ENCODE results near the gene PGM5.

The PGM5 gene

GRCh38 chr9:68493958-68494577, 137.7 kb downstream of the PGM5 start:
- DNase-seq (ENCODE audit: insufficient read length, low spot score) (no peak), FAIRE-seq (no peak)
- TF ChIP-seq PAX5 (IDR thresholded peaks at IDR 0.05; ENCODE audit: insufficient read depth, low read length, severe bottlenecking): no peak
- no peak for TF ChIP-seq POU2F2 (IDR thresholded peaks at IDR 0.05; ENCODE audit: low read depth, low read length)
- TF ChIP-seq POLR2AphosphoS5 (IDR thresholded peaks at IDR 0.05; ENCODE audit: low read depth, low read length): no peak
- no peak for TF ChIP-seq TAF1 (IDR thresholded peaks at IDR 0.05; ENCODE audit: low read depth, low read length)
- no peak for TF ChIP-seq POLR2A (IDR thresholded peaks at IDR 0.05; ENCODE audit: low read depth, low read length)

DNA sequence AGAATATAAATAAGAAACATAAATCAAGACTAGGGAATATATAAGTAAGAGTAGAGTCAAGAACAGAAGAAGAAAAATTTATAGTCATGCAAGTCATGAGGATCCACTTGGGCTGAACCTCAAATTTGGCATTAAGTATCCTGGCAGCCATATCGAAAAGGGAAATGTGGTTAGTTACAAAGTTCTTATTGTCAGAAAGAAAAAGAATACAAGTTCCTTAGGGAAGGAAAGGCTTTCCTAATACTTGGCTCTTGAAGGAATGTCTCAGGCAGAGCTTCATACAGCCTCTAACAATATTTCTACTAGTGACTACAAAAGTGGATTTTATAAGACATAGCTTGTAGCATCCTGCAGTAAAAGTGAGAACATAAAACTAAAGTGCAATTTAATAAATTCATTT, 138.8 kb downstream of the PGM5 start:
- no peak for FAIRE-seq
- DNase-seq (ENCODE audit: insufficient read length, low spot score): no peak
- no peak for TF ChIP-seq TAF1 (IDR thresholded peaks at IDR 0.05; ENCODE audit: low read depth, low read length)

DNA sequence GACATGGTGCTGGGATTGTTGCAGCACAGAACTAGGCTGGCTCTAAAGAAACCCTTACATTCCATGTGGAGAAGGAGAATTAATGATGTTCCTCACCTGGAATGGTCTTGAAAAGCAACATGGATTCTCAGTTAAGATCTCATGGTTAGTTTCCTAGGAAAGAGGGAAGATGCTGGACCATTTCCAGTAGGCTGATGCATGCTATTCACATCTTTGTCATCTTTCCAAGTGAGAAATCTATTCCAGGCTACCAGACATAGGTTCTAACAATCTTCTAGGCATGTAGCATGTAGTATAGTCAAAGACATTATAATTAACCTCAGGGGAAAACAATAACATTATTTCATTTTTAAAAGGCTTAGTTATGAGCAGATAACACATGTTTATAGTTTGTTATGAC, 139.9 kb downstream of the PGM5 start:
- TF ChIP-seq SPI1 (IDR thresholded peaks at IDR 0.05; ENCODE audit: low read depth, low read length) (no peak), POLR2A (IDR thresholded peaks at IDR 0.05; ENCODE audit: low read depth, low read length) (no peak), TAF1 (IDR thresholded peaks at IDR 0.05; ENCODE audit: low read depth, low read length) (no peak), POLR2AphosphoS5 (IDR thresholded peaks at IDR 0.05; ENCODE audit: low read depth, low read length) (no peak), POU2F2 (IDR thresholded peaks at IDR 0.05; ENCODE audit: low read depth, low read length) (no peak), PAX5 (IDR thresholded peaks at IDR 0.05; ENCODE audit: insufficient read depth, low read length, severe bottlenecking) (no peak)
- DNase-seq (ENCODE audit: insufficient read length, low spot score): no peak
- no peak for FAIRE-seq

DNA sequence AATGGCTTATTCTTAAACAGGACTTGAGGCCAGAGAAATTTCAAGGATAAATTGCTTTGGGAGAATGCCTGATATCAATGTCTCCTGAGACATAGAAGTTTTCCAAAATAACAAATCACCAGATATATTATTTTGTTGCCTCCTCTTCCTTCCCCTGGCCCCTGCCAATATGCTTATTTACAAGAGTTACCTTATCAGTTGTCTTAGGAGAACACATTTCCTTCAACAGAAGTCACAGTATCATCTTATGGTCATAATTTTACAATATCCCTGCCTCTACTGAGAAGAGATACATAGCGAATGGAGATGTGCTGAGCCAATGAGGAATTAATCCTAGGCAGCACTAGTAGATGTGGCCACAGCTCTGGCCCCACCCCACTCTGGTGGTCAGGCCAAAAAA, 141.2 kb downstream of the PGM5 start:
- FAIRE-seq: no peak
- TF ChIP-seq TAF1 (IDR thresholded peaks at IDR 0.05; ENCODE audit: low read depth, low read length) (no peak), POU2F2 (IDR thresholded peaks at IDR 0.05; ENCODE audit: low read depth, low read length) (no peak)
- DNase-seq (ENCODE audit: insufficient read length, low spot score): no peak

DNA sequence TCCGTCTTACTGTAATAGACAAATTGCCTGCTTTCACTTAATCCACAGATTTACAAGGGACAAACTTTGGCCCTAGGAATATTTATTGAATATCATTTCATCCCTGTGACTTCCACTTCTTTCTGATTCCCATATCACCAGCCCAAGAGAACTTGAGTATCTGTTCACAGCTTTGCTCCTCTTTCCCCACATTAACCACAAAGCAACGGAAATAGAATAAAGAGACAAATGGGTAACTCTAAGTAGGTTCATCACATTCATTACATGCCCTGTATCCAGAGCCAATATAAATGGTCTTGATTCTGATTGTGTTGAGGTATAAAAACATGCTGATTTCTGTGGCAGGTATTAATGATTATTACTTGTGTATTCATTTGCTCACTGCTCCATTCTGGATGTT, 142.4 kb downstream of the PGM5 start:
- DNase-seq (ENCODE audit: insufficient read length, low spot score) (no peak), FAIRE-seq (no peak)
- TF ChIP-seq SPI1 (IDR thresholded peaks at IDR 0.05; ENCODE audit: low read depth, low read length) (no peak), POU2F2 (IDR thresholded peaks at IDR 0.05; ENCODE audit: low read depth, low read length) (no peak), PAX5 (IDR thresholded peaks at IDR 0.05; ENCODE audit: insufficient read depth, low read length, severe bottlenecking) (no peak), TAF1 (IDR thresholded peaks at IDR 0.05; ENCODE audit: low read depth, low read length) (no peak), POLR2A (IDR thresholded peaks at IDR 0.05; ENCODE audit: low read depth, low read length) (no peak), POLR2AphosphoS5 (IDR thresholded peaks at IDR 0.05; ENCODE audit: low read depth, low read length) (no peak)

- FAIRE-seq: no peak
- TF ChIP-seq TAF1 (IDR thresholded peaks at IDR 0.05; ENCODE audit: low read depth, low read length) (no peak), POU2F2 (IDR thresholded peaks at IDR 0.05; ENCODE audit: low read depth, low read length) (no peak), PAX5 (IDR thresholded peaks at IDR 0.05; ENCODE audit: insufficient read depth, low read length, severe bottlenecking) (no peak), SPI1 (IDR thresholded peaks at IDR 0.05; ENCODE audit: low read depth, low read length) (no peak), POLR2AphosphoS5 (IDR thresholded peaks at IDR 0.05; ENCODE audit: low read depth, low read length) (no peak)
- no peak for DNase-seq (ENCODE audit: insufficient read length, low spot score)
Observed at GRCh38 chr9:68500457-68501381, 144.3 kb downstream of the PGM5 start.

GRCh38 chr9:68502279-68502678, 145.9 kb downstream of the PGM5 start:
- FAIRE-seq (no peak), DNase-seq (ENCODE audit: insufficient read length, low spot score) (no peak)
- TF ChIP-seq POLR2AphosphoS5 (IDR thresholded peaks at IDR 0.05; ENCODE audit: low read depth, low read length): no peak
- no peak for TF ChIP-seq TAF1 (IDR thresholded peaks at IDR 0.05; ENCODE audit: low read depth, low read length)
- TF ChIP-seq PAX5 (IDR thresholded peaks at IDR 0.05; ENCODE audit: insufficient read depth, low read length, severe bottlenecking): no peak
- TF ChIP-seq POU2F2 (IDR thresholded peaks at IDR 0.05; ENCODE audit: low read depth, low read length): no peak
- TF ChIP-seq POLR2A (IDR thresholded peaks at IDR 0.05; ENCODE audit: low read depth, low read length): no peak
- no peak for TF ChIP-seq SPI1 (IDR thresholded peaks at IDR 0.05; ENCODE audit: low read depth, low read length)

- DNase-seq (ENCODE audit: insufficient read length, low spot score): no peak
- FAIRE-seq: peak; percentile 51
- TF ChIP-seq SPI1 (IDR thresholded peaks at IDR 0.05; ENCODE audit: low read depth, low read length) (peak; percentile 87), POLR2A (IDR thresholded peaks at IDR 0.05; ENCODE audit: low read depth, low read length) (no peak)
Observed at GRCh38 chr9:68505681-68506409, 149.4 kb downstream of the PGM5 start.

DNA sequence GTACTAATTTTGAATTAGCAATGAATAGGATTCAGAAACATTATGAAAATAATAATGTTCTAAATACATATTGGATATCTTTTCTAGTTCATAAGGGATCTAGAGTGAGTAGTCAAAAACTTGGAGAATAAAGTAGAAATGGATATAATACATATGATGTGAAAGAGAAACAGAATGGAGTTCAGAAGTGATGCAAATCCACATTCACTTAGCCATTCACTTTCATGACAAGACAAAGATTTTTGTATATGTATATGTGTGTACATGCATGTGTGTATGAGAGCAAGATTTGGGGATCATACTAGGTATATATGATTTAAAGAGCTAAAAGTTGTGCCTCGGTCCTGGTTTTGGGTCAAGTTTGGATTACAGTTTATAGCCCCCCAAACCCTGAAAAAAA, 150.1 kb downstream of the PGM5 start:
- DNase-seq (ENCODE audit: insufficient read length, low spot score) (no peak), FAIRE-seq (no peak)
- TF ChIP-seq TAF1 (IDR thresholded peaks at IDR 0.05; ENCODE audit: low read depth, low read length) (no peak), POU2F2 (IDR thresholded peaks at IDR 0.05; ENCODE audit: low read depth, low read length) (no peak), POLR2AphosphoS5 (IDR thresholded peaks at IDR 0.05; ENCODE audit: low read depth, low read length) (no peak), POLR2A (IDR thresholded peaks at IDR 0.05; ENCODE audit: low read depth, low read length) (no peak), SPI1 (IDR thresholded peaks at IDR 0.05; ENCODE audit: low read depth, low read length) (no peak), PAX5 (IDR thresholded peaks at IDR 0.05; ENCODE audit: insufficient read depth, low read length, severe bottlenecking) (no peak)
